ENCODE measurements around the gene MANSC4.

DNA sequence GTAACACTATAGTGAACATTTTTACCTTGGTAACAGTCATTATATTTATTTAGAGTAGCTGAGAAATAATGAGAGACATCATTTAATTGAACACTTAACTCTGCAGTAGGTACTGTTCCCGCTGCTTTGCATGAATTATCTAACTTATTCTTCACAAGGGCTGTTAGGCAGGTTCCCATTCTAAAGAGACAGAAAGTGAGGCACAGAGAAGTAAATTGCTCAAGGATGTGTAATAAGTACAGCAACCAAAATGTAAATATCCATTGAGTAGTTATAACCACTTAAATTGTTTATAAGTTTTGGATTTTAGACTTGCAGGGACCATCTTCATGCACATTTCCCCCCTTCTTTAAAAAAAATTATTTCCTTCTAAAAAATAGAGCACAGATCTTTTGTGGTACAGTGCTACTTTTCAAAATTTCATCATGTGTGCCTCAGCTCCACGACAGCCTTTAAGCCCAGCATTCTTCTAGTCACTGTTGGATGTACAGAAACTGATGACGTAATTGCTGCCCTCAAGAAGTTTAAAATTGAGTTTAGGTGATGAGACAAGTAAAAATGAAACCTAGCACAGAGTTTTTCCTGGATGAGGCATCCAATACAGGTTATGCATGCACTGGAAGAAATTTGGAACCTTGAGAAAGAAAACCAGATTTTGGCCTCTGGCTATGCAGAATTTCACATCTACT lies 6.0 kb upstream of the MANSC4 start:
- TF ChIP-seq POLR2AphosphoS5 (IDR thresholded peaks at IDR 0.05; ENCODE audit: borderline replicate concordance, low read depth, low read length): no peak
- no peak for TF ChIP-seq EZH2 (IDR thresholded peaks at IDR 0.05)

Measured in SK-N-MC (cell line).